HL-60 (cell line): ENCODE data around the gene LCN2.
A peak's percentile ranks its signal among the peaks of the same experiment; 100 is the strongest.

Experiments used
- DNase-seq, 2 experiments: peaks; one replicate each; pipeline ENCODE4 v3.0.0-alpha.2; 2010 to 2020; ENCODE audit warnings: low read depth in 1 of 2, low spot score in 1 of 2
- H3K27ac ChIP-seq: fragments of 250-450 bp; sonication (Bioruptor Pico); replicated peaks from 2 replicates; pipeline ENCODE4 v1.5.1; 2020; ENCODE audit warnings: mild to moderate bottlenecking, moderate library complexity
- H3K27me3 ChIP-seq: fragments of 250-450 bp; sonication (Bioruptor Pico); 2 replicates; pipeline ENCODE4 v1.5.1; 2021; ENCODE audit warnings: mild to moderate bottlenecking, moderate library complexity; ENCODE audit not compliant: insufficient read depth, poor library complexity, severe bottlenecking
- H3K4me3 ChIP-seq: replicated peaks from 2 replicates; pipeline ENCODE4 v1.5.1; 2011; ENCODE audit warnings: mild to moderate bottlenecking, control low read depth, low read length; ENCODE audit not compliant: insufficient read depth
- CTCF ChIP-seq: IDR thresholded peaks from one replicate; pipeline ENCODE4 v1.5.1; 2011; ENCODE audit warnings: low read length, control low read depth, inconsistent platforms; ENCODE audit not compliant: insufficient read depth
- GABPA ChIP-seq: IDR thresholded peaks from 2 replicates; pipeline ENCODE4 v1.6.1; 2012; ENCODE audit warnings: low read depth
- POLR2AphosphoS5 ChIP-seq: IDR thresholded peaks from 2 replicates; pipeline ENCODE4 v1.6.1; 2012; ENCODE audit warnings: low read depth
- REST ChIP-seq: IDR thresholded peaks from 2 replicates; pipeline ENCODE4 v1.6.1; 2012; ENCODE audit warnings: low read depth; ENCODE audit not compliant: insufficient replicate concordance
- SPI1 ChIP-seq: IDR thresholded peaks from 2 replicates; pipeline ENCODE4 v1.6.1; 2012; ENCODE audit warnings: low read depth, mild to moderate bottlenecking, borderline replicate concordance

LCN2 gene

GRCh38 chr9:128123451-128124080, 25.7 kb upstream of the LCN2 start:
- H3K27me3 ChIP-seq = no peaks in the 10 kb centered on the region
- TF ChIP-seq POLR2AphosphoS5 = no peak
- TF ChIP-seq REST = no peak
- no peak for TF ChIP-seq GABPA
- TF ChIP-seq CTCF = no peak
- TF ChIP-seq SPI1 = no peak
- no peak overlapping the region for H3K27ac ChIP-seq
- DNase-seq = no peak
- H3K4me3 ChIP-seq = no peak overlapping the region

- no peak for DNase-seq
- Histone ChIP-seq H3K4me3 (no peak overlapping the region), H3K27me3 (no peaks in the 10 kb centered on the region), H3K27ac (no peak overlapping the region)
- no peak for TF ChIP-seq REST
- TF ChIP-seq POLR2AphosphoS5 = no peak
- TF ChIP-seq CTCF = no peak
- TF ChIP-seq GABPA = no peak
- no peak for TF ChIP-seq SPI1
These were observed 24.8 kb upstream of the LCN2 start for GRCh38 chr9:128124451-128124850.

GRCh38 chr9:128124873-128125579, 24.2 kb upstream of the LCN2 start:
- TF ChIP-seq GABPA = no peak
- TF ChIP-seq SPI1 = peak; percentile 33; the same call in 1 of the 2 replicates
- TF ChIP-seq POLR2AphosphoS5 = no peak
- TF ChIP-seq CTCF = peak; percentile 47
- TF ChIP-seq REST = no peak
- H3K4me3 ChIP-seq = no peak overlapping the region
- peak; percentile 65 to 83 for DNase-seq
- no peak overlapping the region for H3K27ac ChIP-seq
- H3K27me3 ChIP-seq = no peaks in the 10 kb centered on the region
